NCI-H526 (cell line): ENCODE data around the gene BMPR1B.
"Not testable (repeated sequence)": the region's sequence is repeated elsewhere in the genome, so short reads cannot be mapped to it uniquely, and the experiment has no call there.

Experiments
- DNase-seq, 2 experiments: peaks; one replicate each; lab custom pipeline; 2025; lab: John Stamatoyannopoulos, UW

The BMPR1B gene

GRCh38 chr4:95091272-95091671 lies 333.5 kb downstream of the BMPR1B start:
- DNase-seq, result no peak

- peak in 1 of 2 experiments; percentile 10 for DNase-seq
Measured at GRCh38 chr4:95092766-95093165, 335.0 kb downstream of the BMPR1B start.

GRCh38 chr4:95093460-95093859 lies 335.7 kb downstream of the BMPR1B start:
- DNase-seq, result no peak

- no peak for DNase-seq
Measured at GRCh38 chr4:95093936-95094929, 336.5 kb downstream of the BMPR1B start.

GRCh38 chr4:95095348-95095974 lies 337.7 kb downstream of the BMPR1B start:
- peak; percentile 2 to 49 for DNase-seq

GRCh38 chr4:95102162-95102790 lies 344.5 kb downstream of the BMPR1B start:
- peak in 1 of 2 experiments; percentile 5 for DNase-seq

GRCh38 chr4:95105112-95105511 lies 347.4 kb downstream of the BMPR1B start:
- no peak for DNase-seq

- DNase-seq, result no peak
Measured at GRCh38 chr4:95105983-95106382, 348.2 kb downstream of the BMPR1B start.

GRCh38 chr4:95106408-95106928 lies 348.7 kb downstream of the BMPR1B start:
- no peak for DNase-seq

- DNase-seq, result no peak
Measured at GRCh38 chr4:95107004-95107403, 349.2 kb downstream of the BMPR1B start.

- DNase-seq, result no peak
Measured at GRCh38 chr4:95107635-95108034, 349.9 kb downstream of the BMPR1B start.

GRCh38 chr4:95108883-95109421 lies 351.2 kb downstream of the BMPR1B start:
- no peak for DNase-seq

GRCh38 chr4:95114521-95114920 lies 356.8 kb downstream of the BMPR1B start:
- no peak for DNase-seq

GRCh38 chr4:95118497-95118896 lies 360.7 kb downstream of the BMPR1B start:
- DNase-seq, result peak; percentile 74 to 85

GRCh38 chr4:95120456-95120855 lies 362.7 kb downstream of the BMPR1B start:
- DNase-seq, result no peak

GRCh38 chr4:95122001-95122400 lies 364.2 kb downstream of the BMPR1B start:
- DNase-seq, result no peak

GRCh38 chr4:95124906-95125504 lies 367.2 kb downstream of the BMPR1B start:
- DNase-seq, result peak in 1 of 2 experiments; percentile 52

- no peak for DNase-seq
Measured at GRCh38 chr4:95129031-95129430, 371.3 kb downstream of the BMPR1B start.

GRCh38 chr4:95129821-95130311 lies 372.1 kb downstream of the BMPR1B start:
- no peak for DNase-seq

- DNase-seq, result not testable (repeated sequence)
Measured at GRCh38 chr4:95134016-95134415, 376.3 kb downstream of the BMPR1B start.

GRCh38 chr4:95139424-95139823 lies 381.7 kb downstream of the BMPR1B start:
- DNase-seq, result not testable (repeated sequence)
